HepG2 (cell line): ENCODE data around the gene BATF2. TPM values are rescaled to one million over a fixed set of nuclear protein-coding genes. Genes with fewer than 3 reads are reported as not detected.

Experiments used
- CCDC6 ChIP-seq: sonication (generic); formaldehyde crosslinking; IDR thresholded peaks from 2 replicates; pipeline ENCODE4 v1.8.1; 2022; ENCODE audit warnings: mild to moderate bottlenecking, missing genetic modification reagents, moderate library complexity
- DZIP1 ChIP-seq: sonication (generic); formaldehyde crosslinking; IDR thresholded peaks from 2 replicates; pipeline ENCODE4 v1.5.0; 2020; ENCODE audit warnings: mild to moderate bottlenecking, missing genetic modification reagents
- FOXK1 ChIP-seq: sonication (generic); formaldehyde crosslinking; IDR thresholded peaks from 2 replicates; pipeline ENCODE4 v1.4.0; 2020; ENCODE audit warnings: low read depth, missing genetic modification reagents, borderline replicate concordance
- HCFC1 ChIP-seq: fragments of 150-350 bp; IDR thresholded peaks from 2 replicates; pipeline ENCODE4 v1.6.1; 2014; ENCODE audit warnings: low read depth, low read length
- HMGXB4 ChIP-seq, 2 experiments: sonication (generic) in 1 of 2; formaldehyde crosslinking in 1 of 2; IDR thresholded peaks; 2 replicates each; pipeline versions ENCODE4 v1.4.0 to v1.6.1; 2018 to 2020; ENCODE audit warnings: missing genetic modification reagents in 2 of 2, borderline replicate concordance in 1 of 2, low read depth in 1 of 2, mild to moderate bottlenecking in 1 of 2, missing biosample characterization in 1 of 2
- IKZF1 ChIP-seq: fragments of 450-650 bp; IDR thresholded peaks from 2 replicates; pipeline ENCODE4 v1.7.1; 2016
- NONO ChIP-seq, 2 experiments: fragments of 450-650 bp in 1 of 2; sonication (generic) in 1 of 2; formaldehyde crosslinking in 1 of 2; IDR thresholded peaks in 1 of 2; conservative IDR thresholded peaks in 1 of 2; 2 replicates each; pipeline versions ENCODE4 v1.6.1 to v1.8.0; 2017 to 2022; ENCODE audit warnings: mild to moderate bottlenecking in 1 of 2, missing genetic modification reagents in 1 of 2, moderate library complexity in 1 of 2
- ZBTB7B ChIP-seq: sonication (generic); formaldehyde crosslinking; IDR thresholded peaks from 2 replicates; pipeline ENCODE4 v1.4.0; 2020; ENCODE audit warnings: missing genetic modification reagents
- ZNF30 ChIP-seq: sonication (generic); formaldehyde crosslinking; IDR thresholded peaks from 2 replicates; pipeline ENCODE4 v1.5.0; 2020; ENCODE audit warnings: mild to moderate bottlenecking, missing genetic modification reagents
- ZNF407 ChIP-seq: sonication (generic); formaldehyde crosslinking; IDR thresholded peaks from one replicate; pipeline ENCODE4 v1.5.1; 2020; ENCODE audit warnings: mild to moderate bottlenecking, missing genetic modification reagents; ENCODE audit errors: not compliant biosample characterization
- ZNF792 ChIP-seq: IDR thresholded peaks from 2 replicates; pipeline ENCODE4 v1.6.1; 2016
- ZNF83 ChIP-seq: sonication (generic); formaldehyde crosslinking; IDR thresholded peaks from 2 replicates; pipeline ENCODE4 v1.4.0; 2020; ENCODE audit warnings: missing genetic modification reagents, mild to moderate bottlenecking, borderline replicate concordance
- ZNF841 ChIP-seq: sonication (generic); formaldehyde crosslinking; IDR thresholded peaks from 2 replicates; pipeline ENCODE4 v1.8.1; 2023; ENCODE audit warnings: missing genetic modification reagents, borderline replicate concordance
- ZNF878 ChIP-seq: sonication (generic); formaldehyde crosslinking; IDR thresholded peaks from 2 replicates; pipeline ENCODE4 v1.8.1; 2023; ENCODE audit warnings: mild to moderate bottlenecking, missing genetic modification reagents, moderate library complexity
- polyA plus RNA-seq, 8 experiments: library from polyadenylated mRNA; depleted of rRNA in 3 of 8; stranded (reverse) in 7 of 8; unstranded in 1 of 8; fragments of >200 nt; fragmentation: Illumina TruSeq in 4 of 8; extraction: Trizol in 4 of 8; gene quantifications; 2 replicates each; pipeline versions ENCODE4 v1.2.1 to v1.2.3, GENCODE V29; 2011 to 2016; ENCODE audit warnings: low read depth in 4 of 8, missing spikeins in 1 of 8, mixed read lengths in 1 of 8; ENCODE audit not compliant: insufficient read depth in 1 of 8
- total RNA-seq, 5 experiments: library from RNA; depleted of rRNA; stranded (reverse); fragments of >200 nt; fragmentation: Illumina TruSeq; extraction: Trizol; gene quantifications; 2 replicates each; pipeline ENCODE4 v1.2.3, GENCODE V29; 2016; ENCODE audit warnings: low read depth in 1 of 5

The BATF2 gene
- total and polyA plus RNA-seq, 2 of the 13 experiments (the other 11 are each of a cell fraction or from before 2014, with no cell fraction given), result 2.8 to 3.9 TPM

- TF ChIP-seq HCFC1 (peak; percentile 43; the same call in 1 of the 2 replicates), DZIP1 (CRISPR knock-in tag) (peak; percentile 74; the same call in 1 of the 2 replicates), IKZF1 (no peak), ZNF407 (CRISPR knock-in tag) (no peak), NONO (IDR thresholded peaks at IDR 0.05) (no peak), NONO (CRISPR knock-in tag; conservative IDR thresholded peaks at IDR 0.05) (peak; percentile 80), ZNF30 (CRISPR knock-in tag) (no peak), ZNF792 (CRISPR knock-in tag) (peak; percentile 28; the same call in 1 of the 2 replicates), CCDC6 (CRISPR knock-in tag) (peak; percentile 66), HMGXB4 (CRISPR knock-in tag; IDR thresholded peaks at IDR 0.05; ENCODE audit: borderline replicate concordance in 1 of 2, low read depth in 1 of 2) (peak; percentile 41 to 55), ZBTB7B (CRISPR knock-in tag) (peak; percentile 66; the same call in 1 of the 2 replicates), FOXK1 (CRISPR knock-in tag) (peak; percentile 49; the same call in 1 of the 2 replicates), ZNF83 (no peak), ZNF878 (no peak), ZNF841 (CRISPR knock-in tag) (no peak)
Measured at GRCh38 chr11:65040847-65041622, 44.3 kb upstream of the BATF2 start, which contains the start of gene SAC3D1 (continued).
